Measurements from ENCODE around the gene BCAS3.

DNA sequence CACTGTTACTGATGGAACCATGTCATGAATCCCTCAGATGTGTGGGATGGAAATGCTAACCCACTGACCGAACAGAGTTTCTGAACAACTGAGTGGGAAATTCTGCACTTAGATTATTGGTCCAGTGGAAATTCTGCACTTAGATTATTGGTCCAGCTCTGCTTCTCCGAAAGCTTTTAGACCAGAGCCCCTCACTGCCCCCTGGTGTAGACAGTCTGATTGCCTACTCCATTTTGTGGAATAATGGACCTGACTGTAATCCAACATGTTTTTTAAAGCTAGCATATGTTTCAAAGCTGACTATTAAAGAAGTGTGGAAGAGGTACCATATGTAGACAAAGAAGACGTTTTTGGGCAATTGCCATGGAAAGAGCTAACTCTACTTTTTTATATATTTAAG lies 671.7 kb downstream of the BCAS3 start:
- TF ChIP-seq, protein P1, sequence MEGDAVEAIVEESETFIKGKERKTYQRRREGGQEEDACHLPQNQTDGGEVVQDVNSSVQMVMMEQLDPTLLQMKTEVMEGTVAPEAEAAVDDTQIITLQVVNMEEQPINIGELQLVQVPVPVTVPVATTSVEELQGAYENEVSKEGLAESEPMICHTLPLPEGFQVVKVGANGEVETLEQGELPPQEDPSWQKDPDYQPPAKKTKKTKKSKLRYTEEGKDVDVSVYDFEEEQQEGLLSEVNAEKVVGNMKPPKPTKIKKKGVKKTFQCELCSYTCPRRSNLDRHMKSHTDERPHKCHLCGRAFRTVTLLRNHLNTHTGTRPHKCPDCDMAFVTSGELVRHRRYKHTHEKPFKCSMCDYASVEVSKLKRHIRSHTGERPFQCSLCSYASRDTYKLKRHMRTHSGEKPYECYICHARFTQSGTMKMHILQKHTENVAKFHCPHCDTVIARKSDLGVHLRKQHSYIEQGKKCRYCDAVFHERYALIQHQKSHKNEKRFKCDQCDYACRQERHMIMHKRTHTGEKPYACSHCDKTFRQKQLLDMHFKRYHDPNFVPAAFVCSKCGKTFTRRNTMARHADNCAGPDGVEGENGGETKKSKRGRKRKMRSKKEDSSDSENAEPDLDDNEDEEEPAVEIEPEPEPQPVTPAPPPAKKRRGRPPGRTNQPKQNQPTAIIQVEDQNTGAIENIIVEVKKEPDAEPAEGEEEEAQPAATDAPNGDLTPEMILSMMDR (IDR thresholded peaks at IDR 0.05 in 2 of 3, conservative IDR thresholded peaks at IDR 0.05 in 1 of 3; ENCODE audit: borderline replicate concordance in 1 of 3, insufficient read depth in 1 of 3, low read depth in 2 of 3, low read length in 2 of 3), result peak; percentile 20 to 44 (median 43); a peak in 4 of 6 replicates
- TF ChIP-seq, protein P2, sequence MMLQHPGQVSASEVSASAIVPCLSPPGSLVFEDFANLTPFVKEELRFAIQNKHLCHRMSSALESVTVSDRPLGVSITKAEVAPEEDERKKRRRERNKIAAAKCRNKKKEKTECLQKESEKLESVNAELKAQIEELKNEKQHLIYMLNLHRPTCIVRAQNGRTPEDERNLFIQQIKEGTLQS (IDR thresholded peaks at IDR 0.05), result no peak
- no peak for TF ChIP-seq MAX (IDR thresholded peaks at IDR 0.05)
- no peak for TF ChIP-seq CEBPB (IDR thresholded peaks at IDR 0.05; ENCODE audit: low read depth)
- TF ChIP-seq ELF1 (IDR thresholded peaks at IDR 0.05; ENCODE audit: borderline replicate concordance, low read depth), result no peak
- no peak for TF ChIP-seq EZH2phosphoT487 (IDR thresholded peaks at IDR 0.05; ENCODE audit: borderline replicate concordance)
- no peak for TF ChIP-seq ZNF274 (IDR thresholded peaks at IDR 0.05; ENCODE audit: low read depth, low read length)
- no peak for TF ChIP-seq POLR2A (IDR thresholded peaks at IDR 0.05; ENCODE audit: borderline replicate concordance, extremely low read depth, insufficient read depth, insufficient read length)
- TF ChIP-seq EZH2 (IDR thresholded peaks at IDR 0.05), result no peak
- TF ChIP-seq ZBTB33 (IDR thresholded peaks at IDR 0.05; ENCODE audit: extremely low read depth, insufficient replicate concordance, low read length), result no peak

Measured in HCT116 (cell line).